ACHN (cell line): Measurements from ENCODE around the gene UXS1.

Experiments used
- DNase-seq: peaks from one replicate; pipeline ENCODE4 v3.0.0-alpha.2; 2015
- in situ Hi-C: cut with HindIII; loops from 2 replicates; pipeline ENCODE4 v1.10.0; 2017; ENCODE audit warnings: low sequenced_read_pairs, low pct_ligation_motif_present, low pct_unique_long_range_greater_than_20kb

UXS1 gene

DNA sequence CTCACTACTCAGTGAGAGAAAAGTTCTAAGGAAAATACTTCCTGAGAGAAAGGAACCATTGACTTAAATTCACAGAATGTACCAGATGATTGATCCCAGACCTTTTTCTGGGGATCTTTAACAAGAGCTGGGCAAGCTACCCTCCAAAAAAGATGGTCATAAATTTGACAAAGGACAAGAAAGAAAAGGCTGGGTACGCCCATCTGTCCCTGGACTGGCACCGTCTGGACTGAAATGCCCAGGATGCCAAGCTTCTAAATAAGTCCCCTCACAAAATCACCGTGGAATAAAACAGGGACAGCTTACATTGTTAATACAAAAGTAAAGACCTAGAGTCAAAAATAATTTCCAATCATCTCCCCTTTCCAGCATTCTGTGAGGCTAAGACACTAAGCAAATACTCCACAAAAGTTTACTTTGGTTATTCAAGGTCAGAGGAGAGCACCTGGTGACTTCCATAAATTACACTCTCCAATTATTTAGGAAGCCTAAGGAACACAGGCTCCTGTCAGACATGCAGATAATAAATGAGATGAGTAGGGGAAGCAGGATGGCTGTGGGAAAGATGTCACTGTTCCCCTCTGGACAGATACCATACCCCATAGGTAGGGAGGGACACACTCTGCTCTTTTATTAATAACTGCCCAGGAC, 69.9 kb downstream of the UXS1 start:
- in situ Hi-C loops = no loop called here
- no peak for DNase-seq

DNA sequence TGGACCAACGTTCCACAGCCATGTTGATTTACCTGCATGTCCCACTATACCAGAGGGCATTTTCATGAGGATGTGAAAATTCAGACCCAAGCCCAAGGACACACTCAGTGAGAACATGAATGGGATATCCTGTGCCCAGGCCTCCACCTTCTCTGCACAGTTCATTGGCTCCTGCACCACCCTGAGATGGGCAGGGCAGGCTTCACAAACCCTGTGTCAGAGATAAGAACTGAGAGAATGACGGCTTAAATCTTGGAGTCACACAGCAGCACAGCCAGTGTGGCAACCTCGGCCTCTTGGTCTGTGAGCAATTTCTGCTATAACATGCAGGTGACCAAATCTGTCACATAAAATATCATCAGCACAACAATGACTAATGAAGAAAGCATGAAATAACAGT, 71.9 kb downstream of the UXS1 start:
- in situ Hi-C loops = no loop called here
- DNase-seq = no peak

DNA sequence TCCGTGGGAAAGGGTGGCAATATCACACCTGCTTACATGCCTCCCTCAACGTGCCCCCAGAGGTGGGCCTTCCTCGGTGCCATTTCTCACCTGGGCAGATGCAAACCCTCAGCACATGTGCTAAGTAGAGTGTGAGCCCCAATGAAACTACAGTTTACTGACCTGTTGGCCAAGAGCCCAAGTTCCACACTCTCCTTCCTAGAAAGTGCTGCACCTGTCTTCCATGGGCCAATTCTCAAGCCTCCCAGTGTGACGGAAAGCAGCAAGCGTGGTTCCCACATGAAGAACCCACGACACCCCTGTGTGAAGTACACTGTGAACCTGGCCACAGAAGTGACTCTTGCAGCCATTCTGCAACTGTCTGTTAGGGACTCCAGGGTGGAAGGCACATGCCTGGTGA, 73.7 kb downstream of the UXS1 start:
- no peak for DNase-seq
- in situ Hi-C loops = no loop called here

DNA sequence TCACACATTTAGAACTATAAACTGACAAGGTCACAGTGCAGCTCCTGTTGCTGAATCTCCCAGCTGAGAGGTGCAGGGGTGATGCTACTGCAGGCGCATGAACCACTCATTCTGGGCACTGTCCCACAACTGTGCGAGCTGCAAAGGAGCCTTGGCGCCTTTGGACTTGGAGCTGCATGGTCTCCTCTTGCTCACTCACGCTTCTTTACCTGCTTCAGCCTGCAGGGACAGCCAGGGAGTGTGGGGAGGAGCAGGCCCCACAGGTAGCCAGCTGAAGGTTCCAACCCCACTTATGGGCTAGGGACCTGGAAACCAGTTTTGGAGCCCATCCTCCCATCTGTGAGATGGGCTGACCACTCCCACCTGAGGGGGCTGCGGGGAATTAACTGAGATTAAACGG, 75.0 kb downstream of the UXS1 start:
- in situ Hi-C loops = no loop called here
- DNase-seq = no peak

DNA sequence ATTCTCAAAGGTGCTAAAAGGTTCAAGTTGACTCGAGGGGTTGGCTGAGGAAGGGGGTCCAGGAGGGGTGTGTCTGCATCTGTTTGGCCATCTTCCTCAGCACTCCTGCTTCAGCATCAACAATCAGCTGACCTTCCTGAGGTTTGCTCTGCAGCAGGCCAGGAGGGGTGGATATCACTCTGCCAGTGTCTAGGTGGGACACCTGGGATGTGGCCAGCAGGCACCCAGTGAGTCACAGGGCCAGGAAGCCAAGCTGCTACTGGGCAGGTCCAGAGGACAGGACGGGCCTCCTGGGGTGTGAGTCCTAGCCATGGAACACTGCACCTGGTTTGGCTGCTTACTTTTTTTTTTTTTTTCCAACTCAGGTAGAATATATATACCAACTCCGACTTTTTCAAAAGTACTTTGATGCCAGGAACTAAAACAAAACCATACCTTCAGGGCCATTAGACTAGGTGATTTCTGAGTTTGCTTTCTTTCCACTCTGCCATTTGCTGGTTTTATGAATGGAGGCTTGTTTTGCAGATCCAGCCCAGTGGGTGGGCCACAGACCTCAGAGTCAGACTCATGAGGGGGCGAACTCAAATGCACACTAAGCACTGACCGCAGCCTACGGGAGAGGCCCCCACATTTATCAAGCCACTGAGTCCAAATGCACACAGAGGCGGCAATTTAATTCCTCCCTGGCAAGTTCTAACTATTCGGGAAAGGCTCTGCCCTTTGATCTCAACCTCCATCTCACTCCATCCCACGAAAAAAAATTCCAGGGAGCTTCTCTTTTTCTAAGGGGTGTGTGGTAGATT, 76.0 kb downstream of the UXS1 start:
- DNase-seq = no peak
- in situ Hi-C loops = no loop called here

DNA sequence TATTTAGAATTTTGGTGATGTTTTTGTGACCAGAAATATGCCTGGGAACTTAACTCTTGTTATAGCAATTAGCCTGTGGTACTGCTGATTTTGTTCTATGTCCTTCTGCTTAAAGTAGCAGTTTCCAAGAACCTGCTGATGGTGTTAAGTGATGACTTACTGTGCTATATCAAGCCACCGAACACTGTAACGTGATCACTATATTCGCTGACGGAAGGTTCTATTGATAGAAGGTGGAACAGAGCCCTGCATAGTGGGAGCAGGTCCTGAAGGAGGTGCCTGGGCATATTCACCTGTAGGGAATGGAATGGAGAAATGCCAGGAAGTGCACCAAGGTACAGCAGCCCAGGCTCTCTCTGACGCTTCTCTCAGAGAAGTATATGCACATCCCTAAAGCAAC, 76.8 kb downstream of the UXS1 start:
- DNase-seq = no peak
- in situ Hi-C loops = no loop called here

DNA sequence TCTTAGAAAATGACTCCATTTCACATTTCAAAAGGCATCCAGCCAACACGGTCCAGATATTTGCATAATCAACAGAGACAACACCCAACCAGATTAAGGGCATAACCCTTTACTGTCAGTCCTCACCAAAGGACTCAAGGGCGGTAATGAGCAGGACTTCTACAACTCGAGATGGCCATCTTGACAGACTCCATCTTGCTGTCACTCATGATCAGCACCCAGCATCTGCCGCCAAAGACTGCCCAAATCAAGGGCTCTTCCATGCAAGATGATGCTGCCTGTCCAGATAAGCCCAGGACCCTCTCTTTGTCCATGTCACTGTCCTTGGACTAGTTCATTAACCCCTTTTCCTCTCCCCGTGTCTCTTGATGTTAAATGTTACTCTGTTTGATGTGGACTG, 77.9 kb downstream of the UXS1 start:
- in situ Hi-C loops = no loop called here
- no peak for DNase-seq

DNA sequence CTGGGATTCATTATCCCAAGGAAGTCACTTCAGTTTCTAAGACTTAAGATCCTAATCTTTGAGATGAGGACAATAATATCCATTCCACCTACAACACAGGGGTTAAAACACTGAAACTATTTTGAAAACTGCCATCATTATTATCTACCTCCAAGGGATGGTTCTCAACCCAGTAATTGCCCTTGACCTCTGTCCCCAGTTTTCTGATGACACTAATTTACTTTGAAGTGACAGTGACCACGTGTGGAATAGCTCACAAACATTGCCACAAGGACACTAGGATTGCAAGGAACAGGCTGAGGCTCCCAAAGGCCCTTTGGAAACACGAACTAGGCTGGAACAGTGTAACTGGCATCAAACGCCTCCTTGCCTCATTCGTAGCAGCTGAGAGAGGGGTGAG, 78.4 kb downstream of the UXS1 start:
- in situ Hi-C loops = no loop called here
- no peak for DNase-seq

DNA sequence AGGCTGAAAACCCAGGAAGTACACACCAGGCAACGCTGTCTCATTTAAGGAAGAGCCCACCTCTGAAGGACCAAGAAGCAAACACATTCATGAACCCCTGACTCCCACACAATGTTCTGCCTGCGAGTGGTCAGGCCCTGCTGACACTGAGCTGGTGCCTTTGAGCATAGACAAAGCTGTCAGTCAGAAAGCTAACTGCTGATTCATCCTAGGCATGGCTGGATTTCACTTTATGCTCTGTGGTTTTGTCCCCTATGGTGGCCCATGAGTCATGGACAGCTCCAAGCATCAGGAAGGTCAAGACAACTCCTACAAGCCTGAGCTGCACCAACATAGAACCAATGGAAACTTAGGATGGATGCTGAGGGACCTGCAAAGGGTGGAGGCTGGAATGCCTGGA, 78.9 kb downstream of the UXS1 start:
- in situ Hi-C loops = no loop called here
- DNase-seq = peak; percentile 92

DNA sequence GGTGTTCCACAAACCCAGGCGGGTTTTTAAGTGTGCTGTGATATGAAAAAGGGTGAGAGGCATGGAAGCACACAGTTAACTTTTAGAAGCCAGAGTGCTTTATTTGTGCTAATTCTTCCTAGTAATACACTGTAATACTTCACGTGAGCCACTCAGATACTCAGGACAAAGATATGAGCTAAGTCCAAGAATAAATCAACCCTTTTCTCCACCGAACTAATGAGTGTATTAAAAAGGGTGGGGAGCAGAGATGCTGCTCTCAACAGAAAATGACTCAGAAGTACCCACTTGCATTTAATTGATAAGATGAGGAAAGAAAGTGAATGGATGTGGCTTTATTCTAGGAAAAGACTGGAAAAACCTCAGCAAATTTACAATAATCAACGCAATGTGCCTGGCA, 79.9 kb downstream of the UXS1 start:
- DNase-seq = no peak
- in situ Hi-C loops = no loop called here

DNA sequence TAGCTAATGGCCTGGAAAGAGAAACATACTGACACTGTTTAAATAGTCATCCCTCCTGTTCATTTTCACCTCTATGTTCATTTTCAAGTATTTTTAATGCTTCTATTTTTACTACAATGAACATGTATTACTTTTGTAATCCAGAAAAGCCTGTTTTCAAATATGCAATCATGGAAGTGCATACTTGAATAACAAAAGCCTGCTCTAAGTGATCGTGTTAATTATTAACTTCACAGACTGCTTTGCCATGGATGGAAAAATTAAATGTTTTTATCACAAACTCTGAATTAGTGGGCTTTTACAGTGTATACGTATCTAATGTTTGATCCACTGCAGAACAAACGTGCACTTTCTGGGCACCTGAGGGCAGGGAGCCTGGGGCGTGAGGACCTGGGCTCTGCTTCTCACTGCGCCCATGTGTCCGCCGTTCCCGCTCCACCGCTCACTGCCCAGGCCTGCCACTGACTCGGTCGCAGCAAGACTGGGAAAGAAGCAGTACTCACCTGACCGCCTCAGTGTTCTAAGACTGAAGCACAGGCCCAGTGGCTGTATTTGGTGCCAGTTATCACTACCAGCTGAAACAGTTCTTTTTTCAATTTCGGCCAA, 80.6 kb downstream of the UXS1 start:
- peak; percentile 46 for DNase-seq
- in situ Hi-C loops = no loop called here

DNA sequence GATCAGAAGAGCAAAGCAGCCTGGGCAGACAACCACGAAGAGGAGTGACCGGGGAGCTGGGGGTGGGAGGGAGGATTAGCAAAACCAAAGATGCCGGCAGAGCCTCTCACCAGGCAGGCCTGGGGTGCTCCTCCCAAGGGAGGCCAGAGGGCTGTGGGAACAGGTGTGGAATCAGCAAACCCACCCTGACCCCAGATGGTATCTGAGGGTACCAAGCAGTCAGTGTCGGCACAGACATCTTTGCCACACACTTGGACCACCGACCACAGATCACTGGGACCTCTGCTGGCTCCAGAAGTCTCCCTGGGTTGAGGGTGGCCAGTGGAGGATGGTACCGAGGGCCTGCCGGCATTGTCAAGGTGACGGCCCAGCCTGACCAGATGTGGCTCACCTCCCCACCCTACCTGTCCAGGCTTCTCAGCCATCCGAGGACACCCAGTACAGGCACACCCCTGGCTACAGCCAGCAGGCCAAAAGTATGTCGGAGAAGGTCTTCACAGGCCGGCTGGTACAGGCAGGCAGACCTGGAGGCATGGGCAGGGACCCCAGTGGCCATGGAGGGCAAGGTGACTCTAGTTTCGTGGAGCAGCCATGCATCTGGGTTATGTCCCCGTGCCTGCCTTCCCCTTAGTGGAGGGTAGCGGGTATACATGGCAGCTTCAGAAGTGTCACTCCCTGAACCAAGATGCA, 82.1 kb downstream of the UXS1 start:
- DNase-seq = no peak
- in situ Hi-C loops = no loop called here

DNA sequence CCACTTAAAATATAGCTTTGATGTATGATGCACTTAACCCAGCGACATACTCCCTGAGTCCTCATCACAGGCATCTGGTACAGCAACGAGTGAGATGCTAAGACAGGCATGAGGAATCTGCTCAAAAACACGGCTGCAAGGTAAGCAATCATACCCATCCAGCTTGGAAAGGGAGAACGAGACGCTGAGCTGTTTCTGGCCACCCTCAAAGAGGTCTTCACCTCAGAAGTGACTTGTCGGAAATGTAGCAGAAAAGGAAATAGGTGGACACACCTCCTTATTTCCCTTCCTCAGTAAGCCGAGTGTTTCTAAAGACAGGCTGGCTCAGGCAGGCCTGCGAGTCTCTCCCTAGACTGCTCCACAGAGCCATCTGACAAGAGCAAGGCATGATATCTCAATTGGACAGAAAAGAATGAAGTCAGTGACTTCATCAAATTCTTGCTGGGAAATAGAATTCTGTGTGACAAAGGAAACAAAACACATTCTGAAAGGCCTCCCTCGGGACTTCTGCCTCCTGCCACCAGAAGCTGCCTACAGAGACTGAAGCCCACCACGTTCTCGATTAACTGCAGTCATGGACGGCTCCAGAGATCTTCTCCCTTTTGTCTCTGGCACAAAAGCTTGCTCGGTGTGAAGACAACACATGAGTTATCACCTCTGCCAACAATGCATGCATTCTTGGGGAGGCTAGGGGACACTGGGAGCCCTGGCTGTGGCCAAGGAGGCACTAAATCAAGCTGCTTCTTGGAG, 84.3 kb downstream of the UXS1 start:
- in situ Hi-C loops = no loop called here
- DNase-seq = no peak

DNA sequence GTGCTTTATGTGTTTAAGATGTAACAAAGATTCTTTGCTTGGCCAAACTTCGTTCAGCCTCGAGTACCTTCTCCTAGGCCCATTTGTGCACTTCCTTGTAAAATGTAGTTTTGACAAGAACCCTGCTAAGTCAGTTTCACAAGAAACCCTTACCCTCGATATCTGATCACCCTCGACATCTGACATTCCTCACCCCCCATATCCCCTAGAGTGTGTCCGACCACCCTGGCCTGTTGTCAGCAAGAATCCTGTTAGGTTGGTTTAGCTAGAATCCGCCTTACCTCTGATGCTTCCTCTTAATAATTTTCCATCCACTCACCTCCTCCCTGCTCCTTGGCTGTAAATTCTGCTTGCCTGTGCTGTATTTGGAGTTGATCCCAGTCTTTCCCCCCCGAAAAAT, 85.3 kb downstream of the UXS1 start:
- DNase-seq = no peak
- in situ Hi-C loops = no loop called here

DNA sequence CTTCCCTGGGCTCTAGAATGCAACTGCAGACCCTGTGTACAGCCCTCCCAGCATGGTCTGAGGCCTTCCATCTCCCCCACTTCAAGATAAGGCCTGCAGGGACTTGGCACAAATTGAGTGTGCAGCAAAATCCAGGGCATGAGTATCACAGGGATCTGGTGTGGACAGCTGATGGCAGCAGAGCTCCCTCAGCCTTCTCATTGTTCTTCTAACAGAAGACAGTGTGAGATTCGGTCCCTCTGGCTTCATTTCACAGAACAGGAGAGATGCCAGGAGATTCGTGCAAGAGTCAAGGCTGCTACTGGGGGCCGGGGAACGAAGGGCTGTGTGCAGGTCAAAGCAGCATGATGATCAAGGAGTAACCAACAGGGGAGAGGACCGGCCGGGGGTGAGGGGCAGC, 85.8 kb downstream of the UXS1 start:
- DNase-seq = peak; percentile 41
- in situ Hi-C loops = no loop called here

DNA sequence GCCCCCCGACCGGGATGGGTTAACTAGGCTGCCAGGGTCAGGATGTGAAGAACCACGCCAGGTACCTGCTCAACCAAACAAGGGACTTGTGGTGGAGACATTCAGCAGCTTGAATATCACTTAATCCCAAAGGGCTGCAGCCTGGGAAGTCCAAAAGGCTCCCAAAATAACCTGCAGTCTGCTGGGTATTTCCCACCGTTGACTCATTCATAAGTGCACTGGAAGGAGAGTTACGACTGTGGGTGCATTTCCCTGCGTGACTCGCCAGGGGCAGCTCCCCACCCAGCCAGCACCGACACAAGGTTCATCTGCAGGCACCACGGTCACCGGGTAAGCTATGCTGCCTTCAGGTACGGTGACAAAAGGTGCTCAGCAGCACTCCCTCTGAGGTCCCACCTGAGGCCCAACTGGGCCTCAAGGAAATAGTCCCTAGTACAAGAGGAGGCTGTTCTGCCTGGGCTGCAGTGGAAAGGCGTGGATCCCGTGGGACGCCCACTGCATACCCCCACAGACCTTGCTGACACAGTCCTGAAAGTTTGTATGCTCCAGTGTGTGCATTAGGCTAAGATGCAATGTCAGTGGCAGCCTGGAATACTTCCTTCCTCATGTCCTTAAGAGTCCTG, 86.5 kb downstream of the UXS1 start:
- in situ Hi-C loops = no loop called here

DNA sequence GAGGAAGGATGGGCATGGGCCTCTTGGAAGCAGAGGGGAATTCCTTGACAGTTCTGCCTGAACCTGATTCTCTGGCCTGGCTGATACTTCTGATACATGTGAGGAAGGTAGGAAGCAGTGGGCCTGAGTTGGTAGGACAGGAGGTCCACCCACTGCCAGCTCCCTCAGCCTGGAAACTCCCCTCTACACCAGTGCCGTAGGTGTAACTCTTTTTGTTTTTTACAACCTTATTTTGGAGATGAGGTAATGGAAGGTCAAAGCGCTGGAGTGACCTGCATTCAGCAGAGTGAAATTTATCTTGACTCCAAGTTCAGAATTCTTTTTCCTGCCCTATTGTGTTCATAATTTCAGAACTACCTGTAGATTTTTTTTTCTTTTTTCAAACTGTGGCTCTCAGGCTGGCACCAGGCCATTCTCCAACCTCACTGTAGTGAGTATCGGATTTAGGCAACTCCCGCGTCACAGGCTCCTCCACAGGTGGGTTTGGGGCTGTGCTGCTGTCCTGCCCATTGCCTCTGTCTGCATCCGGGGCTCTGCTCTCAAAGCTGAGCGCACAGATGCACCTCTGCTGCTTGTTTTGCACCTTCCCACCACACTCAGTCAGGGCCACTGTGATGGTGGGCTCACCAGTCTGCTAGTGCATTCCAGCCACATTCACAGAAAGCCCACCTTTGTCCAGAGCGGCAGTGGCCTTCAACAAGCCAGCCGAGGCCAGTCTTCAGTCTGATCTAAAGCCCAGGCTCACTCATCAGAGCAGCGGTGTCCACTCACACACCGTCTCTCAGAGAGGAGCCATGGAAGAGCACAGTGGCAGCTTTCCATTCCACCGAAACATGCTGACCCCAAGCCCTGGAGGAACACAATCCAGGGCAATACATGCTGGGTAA, 87.2 kb downstream of the UXS1 start:
- in situ Hi-C loops = no loop called here
- DNase-seq = no peak

More for the DNA sequence above, 86.5 kb downstream of the UXS1 start:
- peak; percentile 54 for DNase-seq
